ENCODE measurements around the gene TBC1D20. TPM values are rescaled to one million over a fixed set of nuclear protein-coding genes. Genes with fewer than 3 reads are reported as not detected.
"Not testable (repeated sequence)": the region's sequence is repeated elsewhere in the genome, so short reads cannot be mapped to it uniquely, and the experiment has no call there.

Gene TBC1D20
- total RNA-seq, 4 donors from 2014 or later, result 11.0 to 44.0 (median 35.8) TPM

DNA sequence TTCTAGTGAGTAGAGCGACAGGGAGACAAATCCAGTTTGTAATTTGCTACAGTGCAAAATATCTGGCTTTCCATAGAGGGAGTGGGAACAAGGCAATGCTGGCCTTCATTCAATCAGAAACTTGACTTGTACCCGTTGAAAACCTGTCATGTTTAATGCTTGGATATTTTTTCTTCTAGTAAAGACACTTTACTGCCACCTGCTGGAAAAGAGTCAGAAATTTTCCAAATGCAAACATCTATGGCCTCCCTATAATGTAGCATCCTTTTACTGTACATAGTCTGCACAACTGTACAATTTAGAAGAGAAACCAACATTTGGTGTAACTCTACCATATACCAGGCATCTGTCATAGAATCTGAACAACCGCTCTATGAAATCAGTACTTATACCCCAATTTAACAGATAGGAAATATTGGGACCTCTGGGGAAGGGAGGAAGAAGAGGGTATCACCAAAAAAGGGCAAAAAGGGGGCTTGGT is 16.7 kb upstream of the TBC1D20 start:
- Histone ChIP-seq H3K27ac (no peak overlapping the region), H3K27me3 (no peaks in the 10 kb centered on the region), H3K4me3 (no peak overlapping the region), H3K36me3 (no peaks in the 10 kb centered on the region), H3K9me3 (no peaks in the 10 kb centered on the region), H3K4me1 (no peaks in the 10 kb centered on the region)
- DNase-seq, result no peak
- no peak for TF ChIP-seq POLR2A (IDR thresholded peaks at IDR 0.05)
- TF ChIP-seq, protein P1, sequence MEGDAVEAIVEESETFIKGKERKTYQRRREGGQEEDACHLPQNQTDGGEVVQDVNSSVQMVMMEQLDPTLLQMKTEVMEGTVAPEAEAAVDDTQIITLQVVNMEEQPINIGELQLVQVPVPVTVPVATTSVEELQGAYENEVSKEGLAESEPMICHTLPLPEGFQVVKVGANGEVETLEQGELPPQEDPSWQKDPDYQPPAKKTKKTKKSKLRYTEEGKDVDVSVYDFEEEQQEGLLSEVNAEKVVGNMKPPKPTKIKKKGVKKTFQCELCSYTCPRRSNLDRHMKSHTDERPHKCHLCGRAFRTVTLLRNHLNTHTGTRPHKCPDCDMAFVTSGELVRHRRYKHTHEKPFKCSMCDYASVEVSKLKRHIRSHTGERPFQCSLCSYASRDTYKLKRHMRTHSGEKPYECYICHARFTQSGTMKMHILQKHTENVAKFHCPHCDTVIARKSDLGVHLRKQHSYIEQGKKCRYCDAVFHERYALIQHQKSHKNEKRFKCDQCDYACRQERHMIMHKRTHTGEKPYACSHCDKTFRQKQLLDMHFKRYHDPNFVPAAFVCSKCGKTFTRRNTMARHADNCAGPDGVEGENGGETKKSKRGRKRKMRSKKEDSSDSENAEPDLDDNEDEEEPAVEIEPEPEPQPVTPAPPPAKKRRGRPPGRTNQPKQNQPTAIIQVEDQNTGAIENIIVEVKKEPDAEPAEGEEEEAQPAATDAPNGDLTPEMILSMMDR (IDR thresholded peaks at IDR 0.05), result peak; percentile 48 to 56 (median 52)
- intact Hi-C loops (cut with DNase I; ENCODE audit: low total_unique reads), result loop anchor here (5.0 kb wide), 1 partner anchor 127 kb away; no protein-coding TSS in a partner anchor

DNA sequence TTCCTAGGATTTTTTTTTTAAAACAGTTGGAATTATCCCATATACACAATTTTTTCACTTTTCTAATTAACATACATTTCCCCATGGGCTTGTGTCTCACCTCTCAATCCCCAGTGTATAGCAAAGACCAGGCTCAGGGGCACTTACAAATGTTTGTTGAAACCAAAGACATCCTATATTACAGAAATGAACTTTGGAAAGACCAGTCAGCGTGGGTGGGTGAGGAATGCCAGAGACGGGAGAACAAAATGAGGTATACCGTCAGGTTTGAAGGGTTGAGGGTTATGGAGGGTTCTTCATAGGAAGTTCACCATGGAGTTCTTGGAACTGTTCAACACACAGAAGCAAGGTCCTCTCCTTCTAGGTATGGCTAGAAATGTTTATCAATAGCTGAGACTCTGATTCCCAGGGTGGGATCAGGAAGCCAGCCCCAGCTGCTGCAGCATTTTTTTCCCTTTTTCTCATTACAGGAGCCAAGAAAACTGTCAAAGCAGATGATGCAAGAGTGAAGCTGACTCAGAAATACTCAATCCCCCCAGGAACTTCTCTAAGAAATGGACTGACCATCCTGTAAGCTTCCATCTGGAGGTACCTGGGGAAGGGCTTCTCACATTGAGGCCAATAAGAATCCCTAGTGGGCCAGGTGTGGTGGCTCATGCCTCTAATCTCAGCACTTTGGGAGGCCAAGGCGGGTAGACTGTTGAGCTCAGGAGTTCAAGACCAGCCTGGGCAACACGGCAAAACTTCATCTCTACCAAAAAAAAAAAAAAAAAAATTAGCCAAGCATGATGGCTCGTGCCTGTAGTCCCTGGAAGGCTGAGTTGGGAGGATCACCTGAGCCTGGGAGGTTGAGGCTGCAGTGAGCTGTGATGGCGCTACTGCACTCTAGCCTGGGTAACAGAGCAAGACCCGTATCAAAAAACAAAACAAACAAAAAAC is 15.9 kb upstream of the TBC1D20 start:
- Histone ChIP-seq H3K36me3 (no peaks in the 10 kb centered on the region), H3K9me3 (no peaks in the 10 kb centered on the region), H3K27me3 (no peaks in the 10 kb centered on the region), H3K27ac (no peak overlapping the region), H3K4me3 (no peak overlapping the region), H3K4me1 (no peaks in the 10 kb centered on the region)
- TF ChIP-seq POLR2A (IDR thresholded peaks at IDR 0.05), result no peak
- TF ChIP-seq, protein P1 (IDR thresholded peaks at IDR 0.05), result no peak
- intact Hi-C loops (cut with DNase I; ENCODE audit: low total_unique reads), result loop anchor here (5.0 kb wide), 1 partner anchor 126 kb away; no protein-coding TSS in a partner anchor
- no peak for DNase-seq

DNA sequence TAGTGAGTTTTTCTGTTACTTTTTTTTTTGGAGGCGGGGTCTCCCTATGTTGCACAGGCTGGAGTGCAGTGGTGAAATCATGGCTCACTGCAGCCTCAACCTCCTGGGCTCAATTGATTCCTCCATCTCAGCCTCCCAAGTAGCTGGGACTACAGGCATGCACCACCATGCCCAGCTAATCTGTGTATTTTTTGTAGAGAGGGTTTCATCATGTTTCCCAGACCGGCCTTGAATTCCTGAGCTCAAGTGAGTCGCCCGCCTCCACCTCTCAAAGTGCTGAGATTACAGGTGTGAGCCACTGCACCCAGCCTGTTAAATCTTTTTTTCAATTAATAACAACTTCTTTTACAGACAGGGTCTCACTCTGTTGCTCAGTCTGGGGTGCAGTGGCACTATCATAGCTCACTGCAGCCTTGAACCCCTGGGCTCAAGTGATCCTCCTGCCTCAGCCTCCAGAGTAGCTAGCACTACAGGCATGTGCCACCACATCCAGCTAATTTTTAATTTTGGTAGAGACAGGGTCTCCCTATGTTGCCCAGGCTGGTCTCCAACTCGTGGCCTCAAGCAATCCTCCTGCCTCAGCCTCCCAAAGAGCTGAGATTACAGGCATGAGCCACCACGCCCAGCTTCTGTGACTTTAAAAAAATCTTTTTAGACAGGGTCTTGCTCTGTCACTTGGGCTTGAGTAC is 14.4 kb upstream of the TBC1D20 start:
- H3K27ac ChIP-seq, H3K27me3 ChIP-seq, H3K4me3 ChIP-seq, DNase-seq, H3K9me3 ChIP-seq, H3K4me1 ChIP-seq, H3K36me3 ChIP-seq: not testable (repeated sequence)
- intact Hi-C loops (cut with DNase I; ENCODE audit: low total_unique reads), result loop anchor here (5.0 kb wide), 1 partner anchor 124 kb away; no protein-coding TSS in a partner anchor

DNA sequence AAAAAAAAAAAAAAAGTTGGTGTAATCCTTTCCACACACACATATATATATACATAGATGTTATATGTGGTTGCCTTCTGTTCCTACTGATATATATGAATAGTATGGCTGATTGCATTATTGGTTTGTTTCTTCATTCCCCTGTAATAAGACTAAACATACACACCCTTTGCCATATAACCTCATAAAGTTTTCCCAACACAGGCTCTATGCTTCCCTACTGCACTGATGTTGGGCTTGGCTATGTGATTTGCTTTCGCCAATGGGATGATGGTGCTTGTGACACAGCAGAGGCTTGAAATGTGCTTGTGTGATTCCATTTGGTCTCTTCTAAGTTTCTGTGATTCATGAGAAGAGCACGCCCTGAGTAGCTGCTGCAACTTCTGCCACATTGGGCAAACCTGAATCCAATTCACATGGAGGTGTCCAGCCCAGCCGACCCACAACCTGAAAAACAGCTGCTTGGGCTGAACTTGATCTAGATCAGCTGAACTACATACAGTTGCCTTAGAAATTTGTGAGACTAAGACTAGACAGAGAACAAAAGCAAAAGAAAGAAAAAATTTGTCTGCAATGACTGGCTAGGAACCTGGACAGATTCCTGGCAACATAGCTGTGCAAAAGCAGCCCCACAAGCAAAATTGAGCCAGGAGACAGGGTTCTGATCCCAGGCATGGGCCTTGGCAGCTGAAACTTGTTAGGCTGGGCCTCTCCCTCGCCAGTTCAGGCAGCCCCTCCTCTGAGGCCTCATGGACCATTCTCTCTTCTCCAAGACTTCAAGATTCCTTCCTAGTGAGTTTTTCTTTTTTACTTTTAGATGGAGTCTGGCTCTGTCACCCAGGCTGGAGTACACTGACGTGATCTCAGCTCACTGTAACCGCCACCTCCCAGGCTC is 13.4 kb upstream of the TBC1D20 start:
- intact Hi-C loops (cut with DNase I; ENCODE audit: low total_unique reads), result loop anchor here (5.0 kb wide), 1 partner anchor 123 kb away; no protein-coding TSS in a partner anchor
- Histone ChIP-seq H3K27ac (no peak overlapping the region), H3K9me3 (no peaks in the 10 kb centered on the region), H3K4me1 (no peaks in the 10 kb centered on the region), H3K36me3 (no peaks in the 10 kb centered on the region), H3K4me3 (no peak overlapping the region), H3K27me3 (no peaks in the 10 kb centered on the region)
- DNase-seq, result no peak
- TF ChIP-seq POLR2A (IDR thresholded peaks at IDR 0.05), result no peak
- TF ChIP-seq, protein P1 (IDR thresholded peaks at IDR 0.05), result no peak

DNA sequence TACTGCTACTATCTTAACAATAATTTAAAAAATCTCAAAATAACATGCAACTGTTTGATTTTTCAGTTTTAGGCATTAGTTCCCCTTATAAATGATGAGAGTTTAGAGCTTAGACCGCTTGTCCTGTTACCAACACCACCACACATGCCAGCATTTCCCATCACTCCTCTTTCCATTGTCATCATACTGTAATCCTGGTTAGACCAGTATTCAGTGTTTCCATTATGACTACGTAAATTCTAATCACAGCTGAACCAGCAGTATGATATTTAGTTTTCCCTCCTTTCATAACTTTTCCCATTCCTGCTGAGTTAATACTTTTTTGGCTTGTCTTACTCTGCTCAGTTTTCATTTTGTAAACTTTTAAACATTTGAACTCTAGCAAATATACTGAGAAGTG is 12.2 kb upstream of the TBC1D20 start:
- intact Hi-C loops (cut with DNase I; ENCODE audit: low total_unique reads), result no loop called here

More for the DNA sequence above, 12.2 kb upstream of the TBC1D20 start:
- Histone ChIP-seq H3K4me3 (no peak overlapping the region), H3K9me3 (no peaks in the 10 kb centered on the region), H3K36me3 (no peaks in the 10 kb centered on the region), H3K4me1 (no peaks in the 10 kb centered on the region), H3K27me3 (no peaks in the 10 kb centered on the region), H3K27ac (no peak overlapping the region)
- TF ChIP-seq POLR2A (IDR thresholded peaks at IDR 0.05), result no peak
- TF ChIP-seq, protein P1 (IDR thresholded peaks at IDR 0.05), result no peak
- DNase-seq, result no peak
